Effector CD8-positive, alpha-beta T cell (primary cell): ENCODE results near the gene NEK11.

Source experiments
- DNase-seq: peaks from one replicate; lab custom pipeline; 2025; lab: John Stamatoyannopoulos, UW

Gene NEK11

GRCh38 chr3:131224886-131225550, 198.3 kb downstream of the NEK11 start:
- DNase-seq, result no peak

- no peak for DNase-seq
These were observed 201.8 kb downstream of the NEK11 start for GRCh38 chr3:131228522-131228921.

GRCh38 chr3:131231710-131232389, 205.2 kb downstream of the NEK11 start:
- no peak for DNase-seq

GRCh38 chr3:131232711-131233267, 206.1 kb downstream of the NEK11 start:
- DNase-seq, result no peak

GRCh38 chr3:131233900-131234668, 207.4 kb downstream of the NEK11 start:
- no peak for DNase-seq

GRCh38 chr3:131236421-131236820, 209.7 kb downstream of the NEK11 start:
- no peak for DNase-seq

- DNase-seq, result no peak
These were observed 211.8 kb downstream of the NEK11 start for GRCh38 chr3:131238496-131238895.

GRCh38 chr3:131239267-131239666, 212.6 kb downstream of the NEK11 start:
- DNase-seq, result no peak

- DNase-seq, result no peak
These were observed 215.5 kb downstream of the NEK11 start for GRCh38 chr3:131242201-131242600.

- no peak for DNase-seq
These were observed 223.8 kb downstream of the NEK11 start for GRCh38 chr3:131250466-131250865.

- DNase-seq, result no peak
These were observed 233.8 kb downstream of the NEK11 start for GRCh38 chr3:131260525-131260924.

GRCh38 chr3:131261104-131261503, 234.4 kb downstream of the NEK11 start:
- DNase-seq, result no peak

GRCh38 chr3:131275556-131275955, 248.9 kb downstream of the NEK11 start:
- DNase-seq, result no peak

GRCh38 chr3:131277836-131278497, 251.3 kb downstream of the NEK11 start:
- no peak for DNase-seq

GRCh38 chr3:131279577-131279976, 252.9 kb downstream of the NEK11 start:
- DNase-seq, result no peak

GRCh38 chr3:131282379-131282778, 255.7 kb downstream of the NEK11 start:
- no peak for DNase-seq

- DNase-seq, result no peak
These were observed 256.3 kb downstream of the NEK11 start for GRCh38 chr3:131282967-131283366.

- DNase-seq, result no peak
These were observed 257.2 kb downstream of the NEK11 start for GRCh38 chr3:131283862-131284261.

GRCh38 chr3:131284302-131284701, 257.6 kb downstream of the NEK11 start:
- DNase-seq, result no peak

- DNase-seq, result no peak
These were observed 258.8 kb downstream of the NEK11 start for GRCh38 chr3:131285456-131285855.

- no peak for DNase-seq
These were observed 273.2 kb downstream of the NEK11 start for GRCh38 chr3:131299836-131300235.

GRCh38 chr3:131303848-131304247, 277.2 kb downstream of the NEK11 start:
- no peak for DNase-seq
